Mesendoderm (in vitro differentiated cells): ENCODE results near the gene ERN1.
A peak's percentile ranks its signal among the peaks of the same experiment; 100 is the strongest.

Experiments
- DNase-seq: peaks from one replicate; pipeline ENCODE4 v3.0.0; 2013
- H2AK5ac ChIP-seq: 2 replicates; pipeline ENCODE4 v1.6.1; 2013; ENCODE audit warnings: low read length, inconsistent platforms
- H2BK120ac ChIP-seq: 2 replicates; pipeline ENCODE4 v1.6.1; 2013; ENCODE audit warnings: low read depth, mild to moderate bottlenecking, low read length, moderate library complexity, mixed read lengths
- H2BK15ac ChIP-seq: replicated peaks from 2 replicates; pipeline ENCODE4 v1.6.1; 2013; ENCODE audit warnings: low read depth, mild to moderate bottlenecking, moderate library complexity
- H2BK5ac ChIP-seq: 2 replicates; pipeline ENCODE4 v1.6.1; 2013; ENCODE audit warnings: low read length, inconsistent platforms
- H3K18ac ChIP-seq: 2 replicates; pipeline ENCODE4 v1.6.1; 2013; ENCODE audit warnings: mild to moderate bottlenecking, low read length, mixed read lengths
- H3K23ac ChIP-seq: one replicate; pipeline ENCODE4 v1.6.1; 2013; ENCODE audit warnings: low read length
- H3K27ac ChIP-seq: 2 replicates; pipeline ENCODE4 v1.5.1; 2013; ENCODE audit warnings: low read depth, mild to moderate bottlenecking, inconsistent platforms, low read length, moderate library complexity
- H3K27me3 ChIP-seq: 2 replicates; pipeline ENCODE4 v1.6.1; 2013; ENCODE audit warnings: low read length, control low read depth, mild to moderate bottlenecking, inconsistent platforms; ENCODE audit not compliant: insufficient read depth, poor library complexity
- H3K36me3 ChIP-seq: 2 replicates; pipeline ENCODE4 v1.6.1; 2013; ENCODE audit warnings: low read length, inconsistent platforms; ENCODE audit not compliant: control insufficient read depth, insufficient read depth
- H3K4ac ChIP-seq: one replicate; pipeline ENCODE4 v1.6.1; 2013; ENCODE audit warnings: low read depth, mild to moderate bottlenecking, low read length, moderate library complexity
- H3K4me1 ChIP-seq: 2 replicates; pipeline ENCODE4 v1.6.1; 2013; ENCODE audit warnings: low read depth, low read length, inconsistent platforms; ENCODE audit not compliant: control insufficient read depth
- H3K4me2 ChIP-seq: 2 replicates; pipeline ENCODE4 v1.6.1; 2013; ENCODE audit warnings: low read length
- H3K4me3 ChIP-seq: 2 replicates; pipeline ENCODE4 v1.5.1; 2013; ENCODE audit warnings: mild to moderate bottlenecking, low read length
- H3K56ac ChIP-seq: one replicate; pipeline ENCODE4 v1.6.1; 2013; ENCODE audit warnings: low read length
- H3K79me1 ChIP-seq: 2 replicates; pipeline ENCODE4 v1.6.1; 2013; ENCODE audit warnings: low read length, inconsistent platforms
- H3K79me2 ChIP-seq: 2 replicates; pipeline ENCODE4 v1.6.1; 2013; ENCODE audit warnings: mild to moderate bottlenecking, low read length; ENCODE audit not compliant: control insufficient read depth, insufficient read depth
- H3K9ac ChIP-seq: 2 replicates; pipeline ENCODE4 v1.6.1; 2013; ENCODE audit warnings: low read length, inconsistent platforms
- H4K5ac ChIP-seq: one replicate; pipeline ENCODE4 v1.6.1; 2013; ENCODE audit warnings: low read length
- H4K8ac ChIP-seq: one replicate; pipeline ENCODE4 v1.6.1; 2013; ENCODE audit warnings: low read depth, mild to moderate bottlenecking, control low read depth, low read length, moderate library complexity
- WGBS: extraction: QIAGEN DNeasy Blood & Tissue Kit; methylation state at CpG from one replicate; pipeline ENCODE4 v1.1.7; 2013; ENCODE audit warnings: low lambda C conversion rate, missing lambda C conversion rate; ENCODE audit not compliant: insufficient coverage; ENCODE audit errors: extremely low coverage; 5-methylcytosine and 5-hydroxymethylcytosine counted together

The ERN1 gene

GRCh38 chr17:64148699-64149098, 18.8 kb upstream of the ERN1 start:
- Histone ChIP-seq H2AK5ac (no peak overlapping the region), H2BK5ac (no peak overlapping the region), H3K4me3 (no peak overlapping the region), H3K4me1 (no peaks in the 10 kb centered on the region), H4K8ac (no peak overlapping the region), H3K9ac (no peak overlapping the region), H3K4me2 (no peak overlapping the region), H3K27me3 (no peaks in the 10 kb centered on the region), H3K79me2 (peaks cover 3% of the 10 kb centered on the region), H3K56ac (no peak overlapping the region), H3K4ac (no peak overlapping the region), H3K18ac (no peak overlapping the region), H3K23ac (no peak overlapping the region), H2BK120ac (no peak overlapping the region), H3K79me1 (no peaks in the 10 kb centered on the region), H4K5ac (no peak overlapping the region), H3K36me3 (no peaks in the 10 kb centered on the region), H2BK15ac (no peak overlapping the region), H3K27ac (no peak overlapping the region)
- peak; percentile 56 for DNase-seq
- WGBS = no CpG with 5 or more reads among the region's 4 CpGs

- H3K79me1 ChIP-seq = no peaks in the 10 kb centered on the region
- no peak overlapping the region for H2BK15ac ChIP-seq
- H3K27ac ChIP-seq = no peak overlapping the region
- H3K4me2 ChIP-seq = no peak overlapping the region
- H4K5ac ChIP-seq = no peak overlapping the region
- H4K8ac ChIP-seq = no peak overlapping the region
- H3K36me3 ChIP-seq = no peaks in the 10 kb centered on the region
- no peak overlapping the region for H2BK120ac ChIP-seq
- DNase-seq = peak; percentile 40
- no peaks in the 10 kb centered on the region for H3K27me3 ChIP-seq
- no CpG with 5 or more reads among the region's 8 CpGs for WGBS
- no peak overlapping the region for H3K18ac ChIP-seq
- H3K9ac ChIP-seq = peak overlapping the region; percentile 6
- H3K4ac ChIP-seq = no peak overlapping the region
- H2BK5ac ChIP-seq = no peak overlapping the region
- H3K79me2 ChIP-seq = peaks cover 3% of the 10 kb centered on the region
- H3K4me3 ChIP-seq = no peak overlapping the region
- no peak overlapping the region for H3K56ac ChIP-seq
- H2AK5ac ChIP-seq = no peak overlapping the region
- H3K4me1 ChIP-seq = no peaks in the 10 kb centered on the region
- H3K23ac ChIP-seq = no peak overlapping the region
Observed at GRCh38 chr17:64148017-64148631, 18.2 kb upstream of the ERN1 start.

DNA sequence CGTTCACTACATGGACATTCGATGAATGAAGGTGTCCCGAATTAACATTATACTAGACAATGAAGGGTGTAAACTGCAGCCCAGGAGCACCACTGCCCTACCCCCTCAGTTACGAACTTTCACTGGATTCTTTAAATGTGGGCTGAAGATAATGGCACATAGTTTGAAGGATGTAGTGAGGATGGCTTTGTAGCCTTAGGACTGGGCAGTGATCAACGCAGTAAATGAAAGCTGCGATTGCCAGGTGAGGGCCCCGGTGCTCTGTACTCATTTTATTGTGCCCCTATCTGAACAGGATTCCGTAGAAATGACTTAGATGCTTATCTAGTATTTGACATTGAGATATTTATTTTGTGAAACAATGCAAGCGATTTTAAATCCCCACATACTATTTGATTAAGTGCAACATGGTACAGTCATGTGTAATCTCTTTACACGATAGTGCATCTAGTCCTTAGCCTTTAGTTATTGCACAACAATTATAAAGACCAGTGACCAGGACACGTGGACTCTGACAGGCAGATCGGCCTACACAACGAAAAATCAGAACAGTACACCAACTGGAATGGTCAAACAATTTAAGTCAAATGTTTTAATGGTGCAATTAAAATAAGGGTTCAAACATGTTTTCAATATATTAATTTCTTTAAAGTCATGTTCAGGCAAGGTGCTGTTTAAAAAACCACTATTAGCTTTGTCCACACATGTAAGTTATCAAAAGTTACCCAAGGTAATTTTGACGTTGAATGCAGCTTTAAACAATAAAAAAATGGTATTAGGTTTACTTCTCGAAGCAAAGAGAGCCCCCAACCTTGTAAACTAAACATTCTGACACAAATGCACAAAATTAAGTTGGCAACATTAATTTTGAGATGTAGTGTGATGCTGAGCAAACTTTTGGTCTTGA, 17.4 kb upstream of the ERN1 start:
- no peak overlapping the region for H4K5ac ChIP-seq
- peak; percentile 44 for DNase-seq
- H2BK15ac ChIP-seq = no peak overlapping the region
- H3K79me2 ChIP-seq = peaks cover 3% of the 10 kb centered on the region
- H4K8ac ChIP-seq = no peak overlapping the region
- no peaks in the 10 kb centered on the region for H3K36me3 ChIP-seq
- H3K27me3 ChIP-seq = no peaks in the 10 kb centered on the region
- no peak overlapping the region for H3K18ac ChIP-seq
- H2BK120ac ChIP-seq = no peak overlapping the region
- peak overlapping the region; percentile 97 for H3K9ac ChIP-seq
- H3K4me1 ChIP-seq = no peaks in the 10 kb centered on the region
- no CpG with 5 or more reads among the region's 15 CpGs for WGBS
- H3K56ac ChIP-seq = peak overlapping the region; percentile 98
- H3K4me2 ChIP-seq = peak overlapping the region; percentile 56
- H3K79me1 ChIP-seq = no peaks in the 10 kb centered on the region
- no peak overlapping the region for H3K4ac ChIP-seq
- no peak overlapping the region for H2BK5ac ChIP-seq
- peak overlapping the region; percentile 82 for H3K4me3 ChIP-seq
- H3K23ac ChIP-seq = no peak overlapping the region
- no peak overlapping the region for H2AK5ac ChIP-seq
- peak overlapping the region; percentile 53 for H3K27ac ChIP-seq

DNA sequence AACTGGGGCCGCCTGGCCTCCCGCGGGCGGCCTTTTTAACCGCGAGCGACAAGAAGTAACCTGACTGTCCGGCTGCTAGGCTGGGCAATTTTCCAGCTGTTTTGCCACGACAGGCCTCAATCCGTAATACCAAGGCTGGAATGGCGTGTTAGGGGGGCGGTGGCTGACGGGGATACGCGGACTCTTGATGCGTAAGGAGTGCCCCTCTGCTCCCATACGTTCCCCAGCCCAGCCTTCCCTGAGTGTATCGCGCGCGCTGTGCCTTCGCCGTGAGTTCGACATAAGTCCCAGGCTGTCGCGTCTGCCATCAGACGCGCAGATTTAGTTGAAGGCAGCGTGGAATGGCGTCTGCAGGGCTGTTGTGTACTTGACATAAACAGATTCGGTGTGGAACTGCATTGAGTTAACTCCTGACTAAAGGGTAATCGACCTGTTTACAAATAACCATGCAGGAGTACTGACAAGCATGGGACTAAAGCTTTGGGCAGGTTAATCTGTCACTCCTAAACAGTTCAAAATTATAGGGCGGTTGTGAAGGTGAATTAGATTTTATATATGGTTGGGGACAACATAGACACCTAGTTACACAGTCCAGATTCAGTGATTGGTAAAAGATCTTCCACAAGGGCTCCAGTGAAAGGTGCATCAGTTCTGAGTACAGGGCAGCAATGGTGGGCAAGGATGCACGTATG, 16.6 kb upstream of the ERN1 start:
- H3K4me2 ChIP-seq = peak overlapping the region; percentile 56
- peak overlapping the region; percentile 53 for H3K27ac ChIP-seq
- no CpG with 5 or more reads among the region's 34 CpGs for WGBS
- no peaks in the 10 kb centered on the region for H3K4me1 ChIP-seq
- peak overlapping the region; percentile 82 for H3K4me3 ChIP-seq
- peak overlapping the region; percentile 37 for H4K5ac ChIP-seq
- no peaks in the 10 kb centered on the region for H3K27me3 ChIP-seq
- no peak overlapping the region for H2BK15ac ChIP-seq
- peak; percentile 75 for DNase-seq
- H3K56ac ChIP-seq = peak overlapping the region; percentile 98
- H2BK120ac ChIP-seq = no peak overlapping the region
- H3K23ac ChIP-seq = no peak overlapping the region
- H3K4ac ChIP-seq = peak overlapping the region; percentile 81
- H3K18ac ChIP-seq = peak overlapping the region; percentile 19
- peaks cover 3% of the 10 kb centered on the region for H3K79me2 ChIP-seq
- no peaks in the 10 kb centered on the region for H3K79me1 ChIP-seq
- peak overlapping the region; percentile 97 for H3K9ac ChIP-seq
- peak overlapping the region; percentile 86 for H2BK5ac ChIP-seq
- no peak overlapping the region for H4K8ac ChIP-seq
- no peaks in the 10 kb centered on the region for H3K36me3 ChIP-seq
- no peak overlapping the region for H2AK5ac ChIP-seq

- H2BK120ac ChIP-seq = no peak overlapping the region
- peak overlapping the region; percentile 19 for H3K18ac ChIP-seq
- H3K23ac ChIP-seq = no peak overlapping the region
- no peaks in the 10 kb centered on the region for H3K36me3 ChIP-seq
- peak overlapping the region; percentile 98 for H3K56ac ChIP-seq
- H2AK5ac ChIP-seq = no peak overlapping the region
- WGBS = no CpG with 5 or more reads among the region's 51 CpGs
- peak overlapping the region; percentile 81 for H3K4ac ChIP-seq
- H3K9ac ChIP-seq = peak overlapping the region; percentile 97
- peak overlapping the region; percentile 86 for H2BK5ac ChIP-seq
- peak overlapping the region; percentile 82 for H3K4me3 ChIP-seq
- H3K27ac ChIP-seq = peak overlapping the region; percentile 53
- H4K8ac ChIP-seq = no peak overlapping the region
- no peak overlapping the region for H2BK15ac ChIP-seq
- H3K4me2 ChIP-seq = peak overlapping the region; percentile 56
- H3K4me1 ChIP-seq = no peaks in the 10 kb centered on the region
- H4K5ac ChIP-seq = no peak overlapping the region
- H3K79me2 ChIP-seq = peaks cover 3% of the 10 kb centered on the region
- no peaks in the 10 kb centered on the region for H3K79me1 ChIP-seq
- H3K27me3 ChIP-seq = no peaks in the 10 kb centered on the region
- DNase-seq = peak; percentile 100
Observed at GRCh38 chr17:64145751-64146417, 15.9 kb upstream of the ERN1 start.
